GM21717 (cell line): Measurements from ENCODE around the gene SLC35A1.
"Not testable (repeated sequence)": the region's sequence is repeated elsewhere in the genome, so short reads cannot be mapped to it uniquely, and the experiment has no call there.

ENCODE experiments used
- ATAC-seq: cut with Tn5 transposase; IDR thresholded peaks from one replicate; pipeline ENCODE4 v1.9.1; 2021; ENCODE audit warnings: mild to moderate bottlenecking, moderate library complexity; ENCODE audit not compliant: unreplicated experiment

The SLC35A1 gene, protein sequence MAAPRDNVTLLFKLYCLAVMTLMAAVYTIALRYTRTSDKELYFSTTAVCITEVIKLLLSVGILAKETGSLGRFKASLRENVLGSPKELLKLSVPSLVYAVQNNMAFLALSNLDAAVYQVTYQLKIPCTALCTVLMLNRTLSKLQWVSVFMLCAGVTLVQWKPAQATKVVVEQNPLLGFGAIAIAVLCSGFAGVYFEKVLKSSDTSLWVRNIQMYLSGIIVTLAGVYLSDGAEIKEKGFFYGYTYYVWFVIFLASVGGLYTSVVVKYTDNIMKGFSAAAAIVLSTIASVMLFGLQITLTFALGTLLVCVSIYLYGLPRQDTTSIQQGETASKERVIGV

DNA sequence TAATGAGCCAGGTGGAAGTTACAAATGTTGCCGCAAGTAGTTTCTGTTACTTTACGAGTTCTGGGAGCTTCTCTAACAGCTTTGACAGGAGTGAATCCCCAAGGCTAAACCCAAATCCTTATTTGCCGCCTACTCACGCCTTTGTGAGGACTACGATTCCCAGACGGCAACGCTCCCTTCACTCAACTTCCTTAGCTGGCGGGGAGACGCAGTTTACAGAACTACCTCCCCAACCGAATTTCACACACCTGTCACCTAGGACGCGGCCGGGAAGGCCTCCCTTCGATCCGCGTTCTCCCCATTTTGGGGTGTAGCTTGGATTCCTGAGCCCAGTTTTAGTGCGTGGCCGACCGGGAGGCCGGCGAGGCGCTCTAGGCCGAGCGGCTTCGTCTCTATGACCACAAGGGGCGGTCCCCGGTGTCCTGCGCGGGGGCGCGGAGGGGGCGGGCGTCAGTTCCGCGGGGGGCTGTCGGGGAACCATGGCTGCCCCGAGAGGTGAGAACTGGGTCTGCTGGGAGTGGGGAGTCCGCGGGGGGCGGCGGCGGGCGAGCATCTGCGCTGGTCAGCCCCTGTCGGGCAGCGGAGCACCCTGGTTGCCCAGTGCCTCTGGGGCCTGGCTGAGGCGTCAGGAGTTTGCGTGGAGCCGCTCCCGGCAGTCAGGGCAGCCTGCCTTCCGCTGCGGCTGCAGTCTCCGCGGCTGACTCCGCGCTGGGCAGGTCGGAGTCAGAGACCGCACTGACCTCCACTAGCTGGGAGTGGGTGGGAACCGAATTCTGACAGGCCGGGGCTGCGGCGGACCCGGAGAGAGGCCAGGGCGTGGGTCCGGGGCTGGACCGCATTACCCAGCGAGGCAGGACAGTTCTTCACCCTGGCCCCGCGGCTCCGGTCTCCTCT is at the start of gene SLC35A1:
Gene SLC35A1, plus strand, starts transcription at position 450 of the 894 bp plus-strand sequence. Its CDS starts 30 bp downstream, at position 480.
- ATAC-seq: peak; percentile 97

- no peak for ATAC-seq
These were observed 46.0 kb upstream of the SLC35A1 start for GRCh38 chr6:87426789-87427188.

DNA sequence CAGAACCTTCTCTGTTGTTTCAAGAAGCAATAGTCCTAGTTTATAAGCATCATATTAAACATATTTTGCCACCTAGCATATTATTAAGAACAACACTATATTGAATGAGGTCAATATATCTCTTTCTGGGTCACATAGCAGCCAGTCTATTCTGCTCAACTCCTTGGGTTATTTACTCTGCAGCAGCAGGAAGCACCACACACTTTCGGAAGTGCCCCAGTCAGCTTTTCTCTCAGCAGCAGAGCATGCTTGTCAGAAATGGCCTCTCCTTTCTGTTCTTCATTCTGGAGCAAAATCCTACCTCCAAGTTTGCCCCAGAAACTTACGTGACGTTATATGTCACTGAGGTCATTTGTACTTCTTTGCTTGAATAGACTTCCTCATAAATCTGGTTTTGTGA is 42.3 kb upstream of the SLC35A1 start:
- no peak for ATAC-seq

DNA sequence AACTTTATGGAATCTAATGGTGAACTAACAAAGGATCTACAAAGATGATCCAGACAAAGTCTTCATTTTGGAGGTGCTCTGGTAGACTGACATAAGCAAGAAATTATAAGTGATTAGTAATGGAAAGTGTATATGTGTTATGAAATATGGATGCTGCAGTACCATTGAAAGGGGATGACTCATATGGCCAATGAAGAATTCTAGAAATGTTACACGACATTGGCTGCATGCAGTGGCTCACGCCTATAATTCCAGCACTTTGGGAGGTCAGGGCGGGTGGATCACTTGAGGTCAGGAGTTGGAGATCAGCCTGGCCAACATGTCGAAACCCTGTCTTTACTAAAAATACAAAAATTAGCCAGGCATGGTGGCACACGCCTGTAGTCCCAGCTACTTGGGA is 41.5 kb upstream of the SLC35A1 start:
- no peak for ATAC-seq

DNA sequence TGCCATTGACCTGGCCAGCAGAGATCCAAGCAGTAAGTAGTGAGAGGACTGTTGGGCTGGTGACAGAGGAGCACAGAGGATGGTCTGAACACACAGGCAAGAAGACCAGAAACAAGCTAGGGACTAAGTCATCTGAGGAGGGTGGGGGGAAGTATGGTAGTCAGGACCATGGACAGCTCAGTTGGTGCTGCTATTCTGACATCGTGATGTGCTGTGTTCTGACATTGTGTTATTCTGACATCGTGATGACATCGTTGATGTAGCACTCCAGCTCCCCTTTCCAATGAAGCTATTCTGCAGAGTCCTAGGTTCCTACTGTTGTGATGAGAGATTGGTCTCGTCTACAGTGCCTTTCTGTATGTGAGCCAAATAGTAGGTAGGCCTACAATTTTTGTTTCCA is 36.3 kb upstream of the SLC35A1 start:
- no peak for ATAC-seq

DNA sequence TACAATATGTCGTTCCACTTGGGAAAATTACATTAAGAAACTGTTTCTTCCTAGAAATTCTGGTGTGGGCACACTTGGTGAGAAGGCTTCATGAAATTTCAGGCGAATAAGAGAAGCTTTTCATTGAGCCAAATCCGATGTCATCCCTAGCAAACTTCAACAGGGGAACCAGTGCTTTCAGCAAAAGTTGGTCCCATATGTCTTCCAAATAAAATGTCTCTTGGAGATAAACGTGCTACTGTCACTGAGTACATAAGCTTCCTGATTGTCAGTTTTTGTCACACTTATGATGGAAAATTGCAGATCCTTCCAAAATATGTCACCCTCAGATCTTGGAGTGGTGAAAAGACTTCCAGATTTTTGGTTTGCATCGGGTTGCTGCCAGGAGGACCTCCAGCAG is 31.1 kb upstream of the SLC35A1 start:
- ATAC-seq: no peak

GRCh38 chr6:87444362-87444761 is 28.4 kb upstream of the SLC35A1 start:
- no peak for ATAC-seq

- no peak for ATAC-seq
These were observed 7.7 kb upstream of the SLC35A1 start for GRCh38 chr6:87465051-87465450.

DNA sequence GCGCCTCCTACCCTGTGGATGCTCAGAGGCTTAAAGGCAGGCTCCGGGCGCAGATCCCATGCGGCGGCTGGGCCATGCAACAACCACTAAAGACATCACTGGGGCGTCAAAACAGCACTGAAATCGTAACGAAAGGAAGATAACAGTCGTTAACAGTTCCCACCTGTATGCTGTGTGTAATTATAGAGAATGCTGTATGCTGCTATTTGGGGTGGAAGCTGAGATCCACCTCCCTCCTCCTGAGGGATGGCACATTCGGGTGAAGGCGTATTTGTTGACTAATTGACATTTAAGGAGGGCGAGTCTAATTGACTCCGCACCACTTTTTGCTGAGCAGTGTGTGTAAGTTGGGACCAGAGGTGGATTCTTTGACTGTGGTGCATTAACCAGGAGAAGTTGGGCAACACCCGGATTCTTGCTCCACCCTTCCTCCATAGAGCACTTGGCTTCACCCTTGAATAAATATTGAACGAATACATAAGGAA is 687 bp downstream of the SLC35A1 start:
- ATAC-seq: peak; percentile 78

GRCh38 chr6:87481931-87482330 is 9.2 kb downstream of the SLC35A1 start:
- no peak for ATAC-seq

GRCh38 chr6:87482366-87482765 is 9.6 kb downstream of the SLC35A1 start:
- ATAC-seq: no peak

DNA sequence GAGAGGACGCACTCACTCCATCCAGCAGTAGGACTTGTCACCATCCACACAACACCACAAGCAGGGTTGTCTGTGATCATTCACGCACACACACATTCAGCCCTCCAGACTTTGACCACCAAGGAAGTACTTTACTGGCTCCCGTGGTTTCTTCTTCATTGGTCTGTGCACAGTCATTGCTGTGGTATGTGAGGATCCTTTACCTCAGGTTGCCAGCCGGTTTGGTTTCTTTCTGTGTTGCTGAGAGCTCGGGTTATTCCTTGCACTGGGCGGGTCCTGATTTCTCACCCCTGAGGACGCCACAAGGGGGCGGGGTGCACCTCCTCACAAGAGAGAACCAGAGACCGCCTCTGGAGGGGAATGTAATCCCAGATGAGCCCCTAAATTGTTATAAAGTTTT is 11.2 kb downstream of the SLC35A1 start:
- ATAC-seq: no peak

DNA sequence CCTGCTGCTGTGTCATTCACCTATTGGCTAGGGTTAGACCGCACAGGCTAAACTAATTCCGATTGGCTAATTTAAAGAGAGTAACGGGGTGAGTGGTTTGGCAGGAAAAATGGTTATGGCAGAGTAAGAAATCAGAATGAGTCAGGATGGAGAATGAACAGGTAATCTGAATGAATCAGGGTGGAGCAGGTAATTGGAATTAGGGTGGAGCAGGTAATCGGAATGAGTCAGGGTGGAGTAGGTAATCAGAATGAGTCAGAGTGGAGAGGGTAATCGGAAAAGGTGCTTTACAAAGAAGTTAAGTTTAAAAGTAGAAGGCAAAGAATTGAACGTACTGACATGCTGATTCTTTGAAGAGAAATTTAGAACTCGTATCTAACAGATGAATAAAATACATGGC is 11.7 kb downstream of the SLC35A1 start:
- ATAC-seq: no peak

DNA sequence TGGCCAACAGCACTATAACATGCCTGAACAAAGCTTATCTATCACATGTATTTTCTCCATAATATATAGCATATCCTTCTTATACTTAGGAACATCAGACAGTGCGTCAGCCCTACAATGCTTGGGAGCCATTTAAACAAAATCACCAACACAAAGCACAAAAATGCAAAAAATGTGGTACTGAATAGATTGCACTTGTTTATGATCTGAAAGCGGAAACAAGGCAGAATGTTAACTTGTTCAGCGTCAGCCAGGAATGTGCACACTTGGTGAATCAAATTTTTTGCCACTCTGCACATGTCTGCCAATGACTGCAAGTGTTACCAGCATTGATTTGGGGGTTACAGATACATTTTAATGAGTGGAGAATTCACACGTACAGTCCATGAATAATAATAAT is 14.8 kb downstream of the SLC35A1 start:
- no peak for ATAC-seq

GRCh38 chr6:87489326-87489725 is 16.6 kb downstream of the SLC35A1 start:
- not testable (repeated sequence) for ATAC-seq

GRCh38 chr6:87494761-87495422 is 22.1 kb downstream of the SLC35A1 start:
- ATAC-seq: peak; percentile 93

DNA sequence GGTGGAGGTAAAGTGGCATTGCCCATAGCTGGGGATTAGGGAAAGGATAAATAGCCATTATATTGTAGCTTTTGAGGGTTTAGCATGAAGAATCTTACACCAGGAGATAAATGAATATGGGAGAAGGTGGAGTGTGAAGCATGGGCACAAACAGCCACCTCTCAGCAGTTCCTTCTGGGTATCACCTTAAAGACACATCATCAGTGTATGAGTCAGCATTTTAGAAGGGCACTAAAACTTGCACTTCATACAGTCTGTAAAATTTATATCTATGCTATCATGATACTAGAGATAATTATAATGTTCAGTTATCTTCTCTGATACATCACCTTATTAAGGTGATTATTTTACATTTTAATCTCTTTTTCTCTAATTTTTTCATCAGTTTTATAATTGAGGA is 25.3 kb downstream of the SLC35A1 start:
- ATAC-seq: no peak

- no peak for ATAC-seq
These were observed 29.2 kb downstream of the SLC35A1 start for GRCh38 chr6:87501809-87502572.

DNA sequence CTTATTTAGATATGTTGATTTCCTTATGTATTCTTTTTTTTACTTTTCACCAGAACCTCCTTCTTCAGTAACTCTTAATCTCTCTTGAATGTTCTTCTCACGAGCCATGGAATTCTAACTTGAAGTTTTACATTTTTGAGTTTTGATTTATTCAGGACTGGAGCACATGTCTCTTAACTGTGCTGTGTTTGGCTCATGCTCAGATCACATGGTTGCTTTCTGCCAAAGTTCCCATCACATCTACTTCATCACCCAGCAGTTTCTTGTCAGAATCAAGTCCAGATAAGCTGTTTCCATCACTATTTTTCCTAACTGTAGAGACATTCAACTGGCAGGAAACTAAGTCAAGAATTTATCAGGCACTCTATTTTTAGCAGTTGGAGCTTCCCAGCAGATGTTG is 31.7 kb downstream of the SLC35A1 start:
- no peak for ATAC-seq

- no peak for ATAC-seq
These were observed 42.1 kb downstream of the SLC35A1 start for GRCh38 chr6:87514831-87515230.

DNA sequence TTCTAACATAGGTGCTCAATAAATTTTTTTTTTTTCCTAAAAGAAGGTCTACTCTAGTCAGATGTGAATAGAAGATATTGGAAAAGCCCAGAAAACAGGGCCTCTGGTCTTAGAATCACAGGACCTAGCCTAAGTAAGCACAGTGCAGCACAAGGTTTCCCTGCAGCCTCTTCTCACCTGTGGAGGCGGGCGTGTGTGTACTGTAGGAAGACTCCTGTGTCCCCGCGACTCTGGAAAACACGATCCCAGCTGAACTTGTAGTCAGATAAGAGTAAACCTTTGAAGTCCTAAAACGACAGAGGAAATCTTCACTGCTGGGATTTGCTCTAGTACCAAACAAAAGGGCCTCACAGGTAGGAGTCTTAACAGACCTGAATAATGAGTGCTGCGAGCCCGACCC is 45.7 kb downstream of the SLC35A1 start:
- no peak for ATAC-seq
